Transverse colon (tissue), 4 donors: ENCODE results near the gene NELL2. TPM values are rescaled to one million over a fixed set of nuclear protein-coding genes. Genes with fewer than 3 reads are reported as not detected.

Experiments
- DNase-seq: peaks from one replicate; pipeline ENCODE4 v3.0.0-alpha.2; 2019
- H3K27ac ChIP-seq, 4 donors: fragments of 200-600 bp; sonication (generic); 2 replicates each; pipeline ENCODE4 v1.5.1; 2016 to 2018; ENCODE audit warnings: inconsistent platforms in 4 of 4
- H3K27me3 ChIP-seq: fragments of 200-600 bp; sonication (generic); 2 replicates; pipeline ENCODE4 v1.5.1; 2017; ENCODE audit warnings: inconsistent platforms
- H3K36me3 ChIP-seq, 4 donors: fragments of 200-600 bp; sonication (generic); 2 replicates each; pipeline ENCODE4 v1.5.1; 2017 to 2019; ENCODE audit warnings: inconsistent platforms in 4 of 4
- H3K4me1 ChIP-seq, 4 donors: fragments of 200-600 bp; sonication (generic); 2 replicates each; pipeline ENCODE4 v1.5.1; 2017 to 2020; ENCODE audit warnings: inconsistent platforms in 4 of 4
- H3K4me3 ChIP-seq, 4 donors: fragments of 200-600 bp; sonication (generic); 1 replicate in 1 of 4; 2 replicates in 3 of 4; pipeline versions ENCODE4 v1.5.1 to v1.6.1; 2017 to 2019; ENCODE audit warnings: inconsistent platforms in 4 of 4
- H3K9me3 ChIP-seq, 2 donors: fragments of 200-600 bp; sonication (generic); 2 replicates each; pipeline ENCODE4 v1.5.1; 2017 to 2019; ENCODE audit warnings: inconsistent platforms in 2 of 2
- EP300 ChIP-seq: sonication (generic); formaldehyde crosslinking; IDR thresholded peaks from one replicate; pipeline ENCODE4 v1.6.1; 2017; ENCODE audit warnings: antibody characterized with exemption, low read depth
- POLR2A ChIP-seq: fragments of 450-650 bp; IDR thresholded peaks from one replicate; pipeline ENCODE4 v1.6.1; 2016; ENCODE audit warnings: antibody characterized with exemption, mild to moderate bottlenecking, moderate library complexity
- POLR2AphosphoS5 ChIP-seq, 3 donors: sonication (generic); formaldehyde crosslinking; IDR thresholded peaks; one replicate each; pipeline ENCODE4 v1.6.1; 2016; ENCODE audit warnings: antibody characterized with exemption in 3 of 3
- WGBS, 2 donors: methylation state at CpG; one replicate each; pipeline ENCODE4 v1.1.5; 2018; ENCODE audit warnings: low coverage in 1 of 2; 5-methylcytosine and 5-hydroxymethylcytosine counted together
- in situ Hi-C, 4 donors: fragments of 200-750 bp; cut with MboI; loops; one replicate each; pipeline versions ENCODE4 v1.15.0 to v1.15.1; 2017; ENCODE audit warnings: low sequenced_read_pairs in 3 of 4, low pct_ligation_motif_present in 1 of 4, low pct_unique_long_range_greater_than_20kb in 1 of 4
- intact Hi-C: fragments of 100-400 bp; cut with DNase I; formaldehyde crosslinking; loops from one replicate; pipeline ENCODE4 v1.15.1; 2023; ENCODE audit warnings: low total_unique reads
- total RNA-seq, 4 donors: library from RNA; depleted of rRNA; stranded (reverse); fragments of >200 nt; gene quantifications; one replicate each; pipeline ENCODE4 v1.1.0, GENCODE V29; 2016
- TF ChIP-seq, protein P1 (sequence below), 5 experiments: fragments of 200-600 bp in 3 of 5; fragments of 450-650 bp in 2 of 5; sonication (generic) in 3 of 5; IDR thresholded peaks; 1 replicate in 2 of 5; 2 replicates in 3 of 5; pipeline ENCODE4 v1.5.1; 2016 to 2017; ENCODE audit warnings: antibody characterized with exemption in 5 of 5, inconsistent platforms in 3 of 5, mild to moderate bottlenecking in 2 of 5, moderate library complexity in 1 of 5

Gene NELL2
- total RNA-seq: 10 to 100 TPM in 1 of 4 donors, 1 to 10 TPM in 3; 1.4 to 10.5 (median 9.5) TPM

DNA sequence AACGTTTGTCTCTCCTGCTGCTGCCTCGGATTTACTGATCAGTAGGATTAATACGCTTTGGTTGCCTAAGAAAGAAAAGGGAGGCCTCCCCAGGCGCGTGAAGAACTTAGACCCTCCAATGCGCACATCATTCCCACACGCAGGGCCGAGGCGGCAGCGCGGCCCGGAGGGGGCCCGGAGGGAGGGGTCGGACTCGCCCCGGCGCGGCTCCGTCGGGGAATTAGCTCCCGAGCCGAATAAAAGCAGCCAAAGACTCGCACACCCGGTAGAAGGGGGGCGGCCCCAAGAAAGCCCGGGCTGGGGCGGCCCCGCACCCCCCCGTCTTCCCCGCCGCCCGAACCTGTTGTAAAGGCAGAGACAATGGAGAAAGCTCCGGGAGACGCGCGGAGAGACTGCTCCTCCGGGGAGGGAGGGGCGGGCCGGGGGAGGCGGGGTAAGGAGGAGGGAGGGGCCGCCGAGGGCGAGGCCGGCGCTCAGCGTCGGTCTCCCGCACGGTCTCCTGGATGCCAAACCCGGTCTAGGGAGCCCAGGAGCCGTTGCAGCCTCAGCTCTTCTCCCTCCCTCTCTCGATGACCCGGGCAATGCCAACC is at the start of gene NELL2:
Gene NELL2, minus strand, starts transcription at position 362 of the 590 bp plus-strand sequence. CDS start 446 bp downstream, outside the sequence.
- no peak within 1 kb of the TSS for H3K27ac ChIP-seq
- DNase-seq: peak; percentile 51
- TF ChIP-seq, protein P1, sequence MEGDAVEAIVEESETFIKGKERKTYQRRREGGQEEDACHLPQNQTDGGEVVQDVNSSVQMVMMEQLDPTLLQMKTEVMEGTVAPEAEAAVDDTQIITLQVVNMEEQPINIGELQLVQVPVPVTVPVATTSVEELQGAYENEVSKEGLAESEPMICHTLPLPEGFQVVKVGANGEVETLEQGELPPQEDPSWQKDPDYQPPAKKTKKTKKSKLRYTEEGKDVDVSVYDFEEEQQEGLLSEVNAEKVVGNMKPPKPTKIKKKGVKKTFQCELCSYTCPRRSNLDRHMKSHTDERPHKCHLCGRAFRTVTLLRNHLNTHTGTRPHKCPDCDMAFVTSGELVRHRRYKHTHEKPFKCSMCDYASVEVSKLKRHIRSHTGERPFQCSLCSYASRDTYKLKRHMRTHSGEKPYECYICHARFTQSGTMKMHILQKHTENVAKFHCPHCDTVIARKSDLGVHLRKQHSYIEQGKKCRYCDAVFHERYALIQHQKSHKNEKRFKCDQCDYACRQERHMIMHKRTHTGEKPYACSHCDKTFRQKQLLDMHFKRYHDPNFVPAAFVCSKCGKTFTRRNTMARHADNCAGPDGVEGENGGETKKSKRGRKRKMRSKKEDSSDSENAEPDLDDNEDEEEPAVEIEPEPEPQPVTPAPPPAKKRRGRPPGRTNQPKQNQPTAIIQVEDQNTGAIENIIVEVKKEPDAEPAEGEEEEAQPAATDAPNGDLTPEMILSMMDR (IDR thresholded peaks at IDR 0.05): no peak
- no peak for TF ChIP-seq POLR2AphosphoS5 (IDR thresholded peaks at IDR 0.05)
- TF ChIP-seq POLR2A: no peak
- TF ChIP-seq EP300: no peak
- H3K27me3 ChIP-seq: peaks cover 73% of the 10 kb centered on the region
- H3K9me3 ChIP-seq: no peaks in the 10 kb centered on the region
- in situ Hi-C loops: no loop called here
- peaks cover 9 to 26% (median 21%) of the 10 kb centered on the region in 4 donors for H3K4me1 ChIP-seq
- peak within 1 kb of the TSS; percentile 25 to 77 (median 48) for H3K4me3 ChIP-seq
- intact Hi-C loops: no loop called here
- H3K36me3 ChIP-seq: no peaks in the 10 kb centered on the region
- 2% methylated on average over 39 of the region's 53 CpGs; no CpG with 5 or more reads in 1 of the 2 donors for WGBS, 2 donors

GRCh38 chr12:44921736-44922135 is 45.6 kb upstream of the NELL2 start:
- Histone ChIP-seq H3K9me3 (no peaks in the 10 kb centered on the region), H3K27me3 (no peaks in the 10 kb centered on the region), H3K27ac (no peak overlapping the region), H3K4me3 (no peak overlapping the region), H3K4me1 (no peaks in the 10 kb centered on the region), H3K36me3 (no peaks in the 10 kb centered on the region)
- WGBS, 2 donors: 80 to 87% methylated on average over 3 of the region's 3 CpGs
- in situ Hi-C loops (loop anchor here in 3 of 4 donors (10.0 kb wide), 2 partner anchors 137 to 907 kb away; no protein-coding TSS in a partner anchor), intact Hi-C loops (loop anchor here (10.0 kb wide), 1 partner anchor 907 kb away; no protein-coding TSS in a partner anchor)
- TF ChIP-seq, protein P1 (IDR thresholded peaks at IDR 0.05): no peak
- TF ChIP-seq EP300: no peak
- no peak for TF ChIP-seq POLR2AphosphoS5 (IDR thresholded peaks at IDR 0.05)
- TF ChIP-seq POLR2A: no peak
- no peak for DNase-seq

GRCh38 chr12:44917141-44917540 is 41.0 kb upstream of the NELL2 start:
- Histone ChIP-seq H3K27ac (no peak overlapping the region), H3K4me1 (no peaks in the 10 kb centered on the region), H3K9me3 (no peaks in the 10 kb centered on the region), H3K36me3 (no peaks in the 10 kb centered on the region), H3K27me3 (no peaks in the 10 kb centered on the region), H3K4me3 (no peak overlapping the region)
- in situ Hi-C loops: no loop called here
- no peak for DNase-seq
- no peak for TF ChIP-seq POLR2AphosphoS5 (IDR thresholded peaks at IDR 0.05)
- TF ChIP-seq POLR2A: no peak
- intact Hi-C loops: no loop called here
- WGBS, 2 donors: 52 to 80% methylated on average over 1 of the region's 1 CpG

- H3K9me3 ChIP-seq: no peaks in the 10 kb centered on the region
- no peaks in the 10 kb centered on the region for H3K4me1 ChIP-seq
- in situ Hi-C loops (no loop called here), intact Hi-C loops (no loop called here)
- no peaks in the 10 kb centered on the region for H3K27me3 ChIP-seq
- H3K27ac ChIP-seq: no peak overlapping the region
- no peak overlapping the region for H3K4me3 ChIP-seq
- TF ChIP-seq POLR2AphosphoS5 (IDR thresholded peaks at IDR 0.05): no peak
- TF ChIP-seq, protein P1 (IDR thresholded peaks at IDR 0.05): no peak
- TF ChIP-seq EP300: no peak
- TF ChIP-seq POLR2A: no peak
- no peak for DNase-seq
- no peaks in the 10 kb centered on the region for H3K36me3 ChIP-seq
Measured at GRCh38 chr12:44915958-44916357, 39.8 kb upstream of the NELL2 start.
